IPS-11a (cell line): ENCODE results near the gene DAZAP1.
A peak's percentile ranks its signal among the peaks of the same experiment; 100 is the strongest.

Source experiments
- H3K4me3 ChIP-seq: one replicate; pipeline ENCODE4 v1.5.1; 2013; ENCODE audit warnings: low read depth, low read length, control low read depth

The DAZAP1 gene

GRCh38 chr19:1439525-1440417, 32.4 kb downstream of the DAZAP1 start:
- peak overlapping the region; percentile 86 for H3K4me3 ChIP-seq

- H3K4me3 ChIP-seq, result no peak overlapping the region
Measured at GRCh38 chr19:1440418-1440801, 33.0 kb downstream of the DAZAP1 start.

- H3K4me3 ChIP-seq, result no peak overlapping the region
Measured at GRCh38 chr19:1441022-1441426, 33.6 kb downstream of the DAZAP1 start.

GRCh38 chr19:1441677-1442438, 34.5 kb downstream of the DAZAP1 start:
- H3K4me3 ChIP-seq, result no peak overlapping the region

GRCh38 chr19:1445185-1445931, 38.0 kb downstream of the DAZAP1 start:
- peak overlapping the region; percentile 35 for H3K4me3 ChIP-seq

GRCh38 chr19:1445932-1446712, 38.7 kb downstream of the DAZAP1 start:
- peak overlapping the region; percentile 6 for H3K4me3 ChIP-seq

GRCh38 chr19:1446713-1447481, 39.5 kb downstream of the DAZAP1 start:
- peak overlapping the region; percentile 6 for H3K4me3 ChIP-seq

GRCh38 chr19:1447504-1447903, 40.1 kb downstream of the DAZAP1 start:
- H3K4me3 ChIP-seq, result no peak overlapping the region

- H3K4me3 ChIP-seq, result no peak overlapping the region
Measured at GRCh38 chr19:1447944-1448343, 40.6 kb downstream of the DAZAP1 start.

GRCh38 chr19:1449467-1450442, 42.4 kb downstream of the DAZAP1 start, which contains the start of gene APC2:
Gene APC2 (plus strand): TSS chr19:1450121. CDS start chr19:1453002, 2,881 bp downstream.
- H3K4me3 ChIP-seq, result peak within 1 kb of the TSS; percentile 8

GRCh38 chr19:1450735-1451731, 43.6 kb downstream of the DAZAP1 start:
- no peak overlapping the region for H3K4me3 ChIP-seq

GRCh38 chr19:1451916-1452801, 44.8 kb downstream of the DAZAP1 start:
- H3K4me3 ChIP-seq, result no peak overlapping the region

- no peak overlapping the region for H3K4me3 ChIP-seq
Measured at GRCh38 chr19:1452802-1453524, 45.6 kb downstream of the DAZAP1 start.

GRCh38 chr19:1453525-1454364, 46.4 kb downstream of the DAZAP1 start:
- no peak overlapping the region for H3K4me3 ChIP-seq

- no peak overlapping the region for H3K4me3 ChIP-seq
Measured at GRCh38 chr19:1455002-1455335, 47.6 kb downstream of the DAZAP1 start.
